GM18505 (cell line): ENCODE results near the gene TRDMT1.

Experiments
- ATAC-seq: cut with Tn5 transposase; IDR thresholded peaks from one replicate; pipeline ENCODE4 v1.9.1; 2021; ENCODE audit not compliant: unreplicated experiment
- POLR2A ChIP-seq: IDR thresholded peaks from 4 replicates; pipeline ENCODE4 v1.6.1; 2011; ENCODE audit warnings: borderline replicate concordance; ENCODE audit not compliant: insufficient read depth, insufficient read length; ENCODE audit errors: extremely low read depth

The TRDMT1 gene

DNA sequence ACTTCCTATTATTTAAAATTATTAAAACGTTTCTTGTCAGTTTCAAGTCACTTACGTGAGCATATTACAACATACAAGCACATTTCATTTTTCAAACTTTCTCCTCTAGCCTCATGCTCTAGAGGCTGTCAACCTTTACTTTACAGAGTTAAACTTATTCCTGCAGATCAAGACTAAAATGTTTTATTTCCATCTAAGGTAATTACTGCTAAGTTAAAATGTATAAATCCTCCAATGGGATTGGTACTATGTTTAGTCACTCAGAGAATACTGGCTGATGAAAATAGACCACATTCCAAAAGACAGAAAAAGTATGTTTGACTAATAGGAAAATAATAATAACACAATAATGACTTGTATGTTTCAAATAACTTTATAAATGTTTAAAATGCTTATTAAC is 8.4 kb upstream of the TRDMT1 start:
- TF ChIP-seq POLR2A = no peak
- no peak for ATAC-seq

DNA sequence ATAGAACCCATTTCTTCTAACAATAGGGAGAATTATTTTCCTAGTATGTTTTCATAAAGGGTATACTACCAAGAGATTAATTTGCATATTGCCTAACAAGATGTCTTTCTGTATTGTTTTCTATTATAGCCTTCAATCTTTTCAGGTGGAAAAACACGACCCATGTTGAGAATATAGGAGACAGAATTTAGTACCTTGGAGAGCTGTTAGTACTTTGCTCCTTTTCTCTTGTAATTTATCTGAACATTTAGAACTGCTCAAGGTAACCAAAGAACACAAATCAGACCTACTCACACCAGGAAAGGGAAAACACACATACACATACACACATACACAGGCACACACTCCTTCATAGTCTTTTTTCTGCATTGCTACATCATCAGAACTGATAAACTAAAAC is 7.8 kb upstream of the TRDMT1 start:
- TF ChIP-seq POLR2A = no peak
- no peak for ATAC-seq

DNA sequence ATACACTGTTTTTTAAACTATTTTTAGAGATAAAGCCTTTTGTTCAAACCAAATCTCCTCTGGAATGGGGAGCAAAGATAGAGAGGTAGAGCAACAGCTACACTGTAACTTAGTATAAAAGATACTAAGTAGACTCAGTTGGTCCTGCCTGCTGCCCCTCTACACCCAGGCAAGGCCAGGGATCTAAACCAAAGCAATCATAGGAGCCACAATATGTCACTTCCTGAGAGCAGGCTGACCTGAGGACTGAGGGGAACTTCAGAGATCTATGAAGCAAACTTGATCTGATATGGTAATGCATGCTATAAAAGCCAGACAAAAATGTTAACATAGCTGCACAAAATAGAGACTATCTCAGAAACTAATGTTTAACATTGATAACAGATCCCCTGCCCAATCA is 7.0 kb upstream of the TRDMT1 start:
- no peak for TF ChIP-seq POLR2A
- no peak for ATAC-seq

DNA sequence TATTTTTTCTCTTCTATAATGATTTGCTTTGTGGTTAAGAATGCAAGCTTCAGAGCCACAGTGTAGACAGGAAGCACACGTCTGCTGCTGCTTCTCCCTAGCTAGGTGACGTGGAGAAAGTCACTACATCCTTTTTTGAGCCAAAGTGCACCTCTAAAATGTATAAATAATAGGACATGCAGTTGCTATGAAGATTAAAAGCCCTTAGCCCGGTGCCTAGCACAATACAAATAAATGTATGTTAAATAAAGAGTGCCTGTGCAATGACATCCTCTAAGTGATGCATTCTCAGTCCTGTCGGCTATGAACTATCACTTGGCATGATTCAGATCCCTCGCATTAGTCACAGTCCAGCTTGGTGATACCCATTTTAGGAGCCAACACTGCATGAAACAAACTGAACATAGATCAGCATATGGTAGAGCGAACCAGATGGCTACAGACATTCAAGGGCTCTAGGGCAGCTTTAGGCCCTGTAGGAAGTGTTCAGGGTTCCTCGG is 4.8 kb upstream of the TRDMT1 start:
- no peak for TF ChIP-seq POLR2A
- ATAC-seq = peak; percentile 36

DNA sequence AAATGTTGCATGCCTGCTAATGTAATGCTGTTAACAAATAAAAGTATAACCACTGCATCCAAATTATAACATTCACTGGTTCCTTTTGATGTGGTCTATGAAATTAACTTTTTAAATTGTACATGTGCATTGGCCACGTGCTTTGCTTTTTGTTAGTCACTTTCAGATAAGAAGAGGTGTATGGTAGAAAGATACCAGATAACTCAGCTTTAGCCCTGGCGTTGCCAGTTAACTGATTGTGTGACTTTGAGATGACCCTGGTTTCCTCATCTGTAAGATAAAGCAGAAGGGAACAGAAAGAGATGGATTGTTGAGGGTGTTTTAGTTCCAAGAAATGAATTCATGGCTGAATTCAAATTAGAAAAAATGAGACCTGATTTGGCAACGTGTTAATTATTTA is 1.9 kb upstream of the TRDMT1 start:
- no peak for ATAC-seq
- no peak for TF ChIP-seq POLR2A

DNA sequence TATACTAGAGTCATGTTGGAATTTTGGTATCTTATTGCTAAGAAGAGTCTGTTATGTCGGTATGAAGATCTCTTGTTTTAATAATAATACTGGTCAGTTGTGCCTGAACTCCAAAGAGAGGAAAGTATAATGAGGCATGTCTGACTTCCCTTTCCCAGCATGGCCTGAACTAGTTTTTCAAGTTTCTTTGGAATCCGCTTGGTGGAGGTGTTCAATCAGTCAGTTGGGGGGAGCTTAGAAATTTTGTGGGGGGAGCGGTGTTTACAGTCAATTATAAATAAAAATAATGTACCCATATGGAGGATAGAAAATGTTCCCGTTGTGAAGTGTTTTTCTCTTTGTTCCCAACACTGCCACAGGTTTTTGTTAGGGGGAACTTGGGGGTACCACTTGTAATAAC is 1.5 kb upstream of the TRDMT1 start:
- no peak for TF ChIP-seq POLR2A
- ATAC-seq = no peak

DNA sequence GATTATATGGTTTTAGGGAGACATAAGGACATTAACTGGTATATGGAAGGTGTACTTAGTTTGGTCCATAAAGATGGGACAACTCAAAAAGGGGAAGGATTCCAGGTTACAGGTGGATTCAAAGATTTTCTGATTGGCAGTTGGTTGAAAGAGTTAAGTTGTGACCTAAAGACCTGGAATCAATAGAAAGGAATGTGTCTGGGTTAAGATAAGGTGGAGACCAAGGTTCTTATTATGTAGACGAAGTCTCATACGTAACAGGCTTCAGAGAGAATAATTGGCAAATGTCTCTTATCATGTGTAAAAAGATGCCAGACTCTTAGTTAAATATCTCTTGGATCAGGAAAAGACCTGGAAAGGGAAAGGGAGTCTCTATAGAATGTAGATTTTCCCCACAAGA is 1.0 kb upstream of the TRDMT1 start:
- ATAC-seq = no peak
- no peak for TF ChIP-seq POLR2A

DNA sequence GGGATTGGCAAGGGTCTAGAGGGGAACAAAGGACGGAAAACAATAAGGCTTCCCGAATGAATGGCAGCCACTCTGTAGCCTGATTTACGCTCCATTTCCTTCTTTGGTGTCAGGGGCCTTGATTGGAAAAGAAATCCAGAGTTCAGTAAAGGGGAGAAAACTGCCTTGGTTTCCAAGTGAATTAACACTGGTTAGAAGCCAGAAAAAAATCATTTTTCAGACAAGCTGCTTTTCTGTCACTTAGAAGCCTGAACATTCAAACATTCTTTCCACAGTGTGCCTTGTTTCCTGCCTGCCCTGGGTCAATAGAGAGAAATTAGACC is 283 bp upstream of the TRDMT1 start:
- no peak for TF ChIP-seq POLR2A
- ATAC-seq = no peak

DNA sequence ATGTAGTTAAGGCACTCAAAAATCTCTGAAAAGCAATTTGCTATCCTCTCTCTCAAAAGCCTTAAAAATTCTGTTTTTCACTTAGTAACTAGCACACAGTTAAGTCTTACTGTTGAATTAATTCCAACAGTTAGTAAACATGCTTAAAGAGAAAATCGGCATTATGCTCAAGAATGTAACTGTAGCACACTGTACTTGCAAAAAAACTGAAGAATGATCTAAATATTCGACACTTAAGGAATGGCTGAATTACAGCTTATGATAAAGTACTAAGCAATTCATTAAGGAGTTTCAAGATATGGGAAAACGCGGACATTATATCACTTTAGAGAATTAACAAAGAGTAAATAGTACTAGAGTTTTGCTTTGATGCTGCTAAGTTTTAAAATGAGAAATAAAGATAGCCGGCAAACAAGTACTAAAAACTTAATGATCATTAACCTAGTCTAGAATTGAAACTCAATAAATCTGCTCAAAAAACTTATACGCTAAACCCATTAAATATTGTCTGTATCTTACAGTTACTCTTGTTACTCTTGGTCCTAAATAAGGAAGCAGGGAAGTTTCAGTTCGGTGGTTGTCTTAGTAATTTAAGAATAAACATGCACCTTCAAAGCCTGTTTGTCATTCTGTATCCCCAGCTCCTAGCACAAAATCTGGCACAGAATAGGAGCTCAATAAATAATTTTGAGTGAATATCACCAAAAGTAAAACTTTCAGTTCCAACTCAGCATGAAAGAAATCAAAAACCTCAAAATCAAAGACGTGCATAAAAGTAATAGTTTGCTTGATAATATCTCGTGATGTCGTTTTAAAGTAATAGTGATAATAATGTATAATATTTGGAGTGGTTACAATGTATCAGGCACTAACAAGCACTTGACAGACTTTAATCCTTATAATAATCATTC is 1.2 kb downstream of the TRDMT1 start:
- TF ChIP-seq POLR2A = no peak

DNA sequence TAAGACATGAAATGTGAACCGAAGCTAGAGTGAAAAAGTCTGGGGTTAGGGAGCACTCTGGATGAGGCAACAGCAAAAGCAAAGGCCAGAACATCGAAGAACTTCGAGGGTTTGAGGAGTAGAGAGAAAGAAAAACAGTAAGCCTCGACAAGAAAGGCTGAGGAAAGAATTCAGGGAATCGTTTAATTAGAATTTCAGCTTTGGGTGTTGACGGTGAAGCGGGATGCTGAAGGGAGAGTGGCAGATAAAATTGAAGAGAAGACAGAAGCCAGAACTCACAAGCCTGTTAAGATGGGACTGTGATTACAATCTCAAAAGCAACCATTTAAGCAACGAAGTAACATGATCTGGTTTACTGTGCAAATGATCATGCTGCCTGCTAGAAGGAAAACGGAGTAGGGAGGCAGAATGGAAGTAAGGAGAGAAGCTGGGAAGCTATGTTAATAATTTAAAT is 2.1 kb downstream of the TRDMT1 start:
- no peak for ATAC-seq
- TF ChIP-seq POLR2A = no peak

More for the DNA sequence above, 1.2 kb downstream of the TRDMT1 start:
- ATAC-seq = no peak

DNA sequence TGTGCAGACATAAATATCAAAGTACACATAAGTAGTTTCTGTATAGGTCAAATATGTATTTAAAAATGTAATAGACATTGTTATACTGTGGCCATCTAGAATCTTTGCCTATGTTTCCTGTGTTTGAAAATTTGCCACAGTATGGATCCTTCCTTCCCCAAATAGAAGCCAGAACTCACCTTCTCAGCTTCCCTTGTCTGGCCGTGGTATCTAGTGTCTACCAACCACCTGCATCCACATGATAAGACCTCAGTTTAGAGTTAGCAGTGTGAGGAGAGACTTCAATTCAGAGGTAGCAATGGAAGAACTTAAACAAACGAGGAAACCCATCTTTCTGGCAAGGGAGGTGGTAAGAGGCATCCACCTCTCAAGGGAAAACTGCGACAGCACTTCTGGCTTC is 4.9 kb downstream of the TRDMT1 start:
- no peak for TF ChIP-seq POLR2A
- ATAC-seq = no peak

DNA sequence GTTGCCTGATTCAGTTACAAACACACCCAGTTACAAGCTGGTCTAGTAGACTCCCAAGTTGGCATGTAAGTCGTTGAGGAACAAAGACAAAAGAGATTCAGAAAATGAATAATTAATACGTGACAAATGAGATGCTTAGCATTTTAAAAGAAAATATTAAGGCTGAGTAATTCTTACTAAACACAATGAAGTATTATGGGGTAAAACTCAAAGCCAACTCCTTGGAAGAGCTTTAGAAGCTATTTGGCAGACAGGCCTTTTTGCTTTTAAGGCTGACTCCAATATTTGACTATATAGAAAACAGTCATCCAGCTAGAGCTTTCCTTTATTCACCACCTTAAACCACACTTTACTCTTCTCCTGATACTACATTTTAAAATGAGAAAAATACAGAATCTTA is 5.4 kb downstream of the TRDMT1 start:
- no peak for ATAC-seq
- TF ChIP-seq POLR2A = no peak

DNA sequence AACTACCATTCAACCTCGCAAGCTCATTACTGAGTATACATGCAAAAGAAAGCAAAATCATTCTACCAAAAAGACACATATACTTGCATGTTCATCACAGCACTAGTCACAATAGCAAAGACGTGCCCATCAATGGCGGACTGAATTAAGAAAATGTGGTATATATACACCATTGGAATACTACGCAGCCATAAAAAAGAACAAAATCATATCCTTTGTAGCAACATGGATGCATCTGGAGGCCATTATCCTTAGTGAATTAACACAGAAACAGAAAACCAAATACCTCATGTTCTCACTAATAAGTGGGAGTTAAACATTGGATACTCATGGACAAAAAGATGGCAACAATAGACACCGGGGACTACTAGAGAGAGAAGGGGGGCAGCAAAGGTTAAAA is 6.4 kb downstream of the TRDMT1 start:
- ATAC-seq = no peak
- no peak for TF ChIP-seq POLR2A

DNA sequence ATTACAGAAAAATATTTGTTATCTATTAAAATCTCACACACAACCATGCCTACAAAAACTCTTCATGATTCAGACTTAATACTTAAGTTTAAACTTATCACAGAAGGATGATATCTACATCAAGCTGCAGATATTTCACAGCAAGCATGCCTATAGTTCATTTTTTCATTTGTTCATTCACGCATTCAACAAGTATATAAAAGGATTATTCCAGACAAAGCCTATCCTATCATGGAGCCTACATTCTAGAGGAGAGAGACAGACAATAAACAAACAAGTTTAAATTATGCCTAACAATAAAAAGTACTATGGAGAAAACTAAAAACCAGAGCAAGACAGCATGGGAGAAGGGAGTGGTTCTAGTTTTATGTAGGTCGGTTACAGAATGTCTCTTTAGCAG is 10.9 kb downstream of the TRDMT1 start:
- ATAC-seq = no peak

DNA sequence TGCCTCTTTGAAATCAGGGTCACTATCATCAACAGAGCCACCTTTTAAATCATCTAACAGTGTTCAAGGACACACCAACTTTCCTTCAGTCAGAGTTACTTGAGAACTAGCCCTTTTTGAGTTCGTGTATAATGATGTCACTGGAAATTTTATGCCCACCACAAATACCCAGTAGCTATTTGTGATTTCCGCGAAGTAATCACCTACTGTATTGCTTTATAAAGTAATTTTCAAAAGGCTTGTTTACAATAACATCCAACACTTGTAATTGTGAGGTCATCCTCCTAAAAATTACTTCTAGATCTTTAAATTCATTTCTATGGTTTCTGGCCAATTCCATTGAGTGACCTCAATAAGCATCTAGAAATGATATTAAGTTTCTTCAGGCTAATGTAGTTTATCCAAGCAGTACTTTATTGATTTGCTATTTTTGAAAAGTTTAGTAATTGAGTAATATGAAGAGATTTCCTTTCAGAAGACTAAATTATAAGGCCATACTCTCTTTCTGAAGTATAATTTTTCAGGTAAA is 12.8 kb downstream of the TRDMT1 start:
- no peak for ATAC-seq
- TF ChIP-seq POLR2A = no peak

More for the DNA sequence above, 10.9 kb downstream of the TRDMT1 start:
- no peak for TF ChIP-seq POLR2A

DNA sequence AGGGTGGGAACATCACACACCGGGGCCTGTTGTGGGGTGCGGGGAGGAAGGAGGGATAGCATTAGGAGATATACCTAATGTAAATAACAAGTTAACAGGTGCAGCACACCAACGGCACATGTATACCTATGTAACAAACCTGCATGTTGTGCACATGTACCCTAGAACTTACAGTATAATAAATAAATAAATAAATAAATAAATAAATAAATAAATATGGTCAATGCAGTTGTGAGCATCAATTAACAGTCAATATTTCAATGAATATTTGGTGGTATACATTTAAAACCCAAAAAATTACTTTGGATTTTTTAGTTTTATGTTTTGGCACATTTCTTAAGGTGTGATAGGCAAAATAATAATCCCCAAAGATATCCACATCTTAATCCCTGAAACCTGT is 15.6 kb downstream of the TRDMT1 start:
- no peak for ATAC-seq
- no peak for TF ChIP-seq POLR2A
